Left renal pelvis (tissue), 4 donors: ENCODE data around the gene DGCR6. TPM values are rescaled to one million over a fixed set of nuclear protein-coding genes. Genes with fewer than 3 reads are reported as not detected.
"Not testable (repeated sequence)": the region's sequence is repeated elsewhere in the genome, so short reads cannot be mapped to it uniquely, and the experiment has no call there.

Source experiments
- DNase-seq, 4 donors: peaks; one replicate each; pipeline ENCODE4 v3.0.0-alpha.2; 2013; ENCODE audit warnings: low read depth in 4 of 4, low spot score in 3 of 4
- polyA plus RNA-seq, 4 donors: library from polyadenylated mRNA; unstranded; fragments of 120-200 nt; gene quantifications; one replicate each; pipeline ENCODE4 v1.2.1, GENCODE V29; 2013; ENCODE audit not compliant: insufficient read length in 4 of 4

The DGCR6 gene
- polyA plus RNA-seq, 4 donors, result 2.3 to 12.8 (median 7.3) TPM

DNA sequence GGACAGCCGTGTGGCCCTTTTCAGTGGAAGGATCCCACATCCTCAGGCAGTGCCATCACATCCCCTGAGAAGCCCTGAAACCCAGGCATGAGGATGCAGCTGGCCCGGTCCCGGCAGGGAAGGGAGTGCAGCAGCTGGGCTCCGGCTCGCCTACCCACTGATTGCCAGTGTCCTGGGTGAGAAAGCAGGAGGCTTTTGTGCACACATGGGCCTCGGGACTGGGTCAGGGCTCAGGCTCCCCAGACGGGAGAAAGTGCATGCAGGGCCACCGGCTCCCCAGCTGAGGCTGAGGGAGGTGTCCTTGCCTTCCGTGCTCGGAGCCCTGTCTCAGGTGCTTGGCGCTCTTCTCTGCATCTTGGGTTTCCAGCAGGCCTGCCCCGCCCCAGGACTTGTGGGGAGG is 53.6 kb downstream of the DGCR6 start:
- not testable (repeated sequence) for DNase-seq

DNA sequence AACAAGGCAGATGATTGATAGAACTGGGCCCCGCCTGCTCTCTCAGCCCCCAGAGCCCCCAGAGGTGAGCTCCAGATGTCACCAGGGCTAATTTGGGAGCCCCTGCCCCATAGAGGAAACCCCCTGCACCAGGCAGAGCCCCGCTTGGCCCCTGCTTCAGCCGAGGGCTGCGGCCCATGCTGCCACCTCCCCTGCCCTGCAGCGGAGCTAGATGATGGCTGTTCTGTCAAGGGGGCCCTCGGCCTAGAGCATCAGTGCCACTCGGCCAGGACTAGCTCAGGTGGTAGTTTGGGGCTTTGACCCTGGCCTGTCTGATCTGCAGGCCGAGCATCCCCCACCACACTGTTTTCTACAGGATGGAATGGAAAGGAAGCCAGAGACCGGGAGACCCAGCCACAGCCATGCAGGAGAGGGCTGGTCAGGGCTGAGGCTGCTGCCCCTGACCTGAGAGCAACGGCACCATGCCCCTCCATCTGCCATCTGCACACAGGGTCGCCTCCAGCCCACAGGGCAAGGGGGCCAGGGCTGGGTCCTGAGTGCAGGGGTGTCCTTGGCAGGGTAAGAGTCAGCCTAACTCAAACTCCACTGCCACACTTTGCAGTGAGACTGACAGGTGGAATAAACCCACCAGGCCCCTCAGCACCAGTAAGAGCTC is 54.2 kb downstream of the DGCR6 start:
- DNase-seq, result not testable (repeated sequence)

DNA sequence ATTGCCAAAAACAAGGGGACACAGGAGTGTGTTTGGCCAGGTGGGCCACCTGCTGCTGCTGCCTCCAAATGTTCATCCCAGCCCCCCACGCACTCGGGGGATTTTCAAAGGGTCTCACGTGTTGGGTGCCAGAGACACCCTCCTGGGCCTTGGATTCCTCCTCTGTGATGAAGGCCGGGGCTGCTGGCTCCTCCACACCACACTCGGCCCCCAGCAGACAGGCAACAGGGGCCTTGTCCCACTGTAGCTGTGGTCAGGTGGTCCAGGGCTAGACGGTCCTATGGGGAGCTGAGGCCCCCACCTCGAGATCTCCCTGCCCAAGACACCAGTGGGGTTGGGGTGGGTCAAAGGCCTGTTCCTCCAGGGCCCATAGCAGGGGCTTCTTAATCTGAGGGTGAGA is 55.1 kb downstream of the DGCR6 start:
- DNase-seq, result not testable (repeated sequence)

Other genes starting within 250 kb of the DGCR6 start
- 10 to 100 TPM in 2 of 4 donors, 1 to 10 TPM in 1, under 1 TPM in 1; 0.75 to 24.0 (median 11.0) TPM for gene PRODH, start 30.0 kb downstream of the DGCR6 start, polyA plus RNA-seq
- gene DGCR2, start 216.1 kb downstream of the DGCR6 start, polyA plus RNA-seq, result 10 to 100 TPM; 69.0 to 75.9 (median 71.2) TPM
- gene TSSK2, start 225.0 kb downstream of the DGCR6 start, polyA plus RNA-seq, result under 1 TPM in 1 of 4 donors, not detected in 3; 0.15 TPM
- gene ESS2, start 238.3 kb downstream of the DGCR6 start, polyA plus RNA-seq, result 10 to 100 TPM; 11.9 to 14.8 (median 13.6) TPM
- not detected for gene GSC2, start 244.0 kb downstream of the DGCR6 start, polyA plus RNA-seq